H9 (cell line): Measurements from ENCODE around the gene MEIS2. TPM values are rescaled to one million over a fixed set of nuclear protein-coding genes. Genes with fewer than 3 reads are reported as not detected.

ENCODE experiments used
- DNase-seq: peaks from one replicate; pipeline ENCODE4 v3.0.0-alpha.2; 2017
- H2AFZ ChIP-seq: one replicate; pipeline ENCODE4 v1.6.1; 2013; ENCODE audit warnings: mild to moderate bottlenecking, low read length, control low read depth, moderate library complexity
- H2AK5ac ChIP-seq: 2 replicates; pipeline ENCODE4 v1.6.1; 2013; ENCODE audit warnings: low read length, control low read depth, mixed read lengths; ENCODE audit not compliant: insufficient read length
- H2BK120ac ChIP-seq: one replicate; pipeline ENCODE4 v1.6.1; 2013; ENCODE audit warnings: low read depth, mild to moderate bottlenecking, low read length, control low read depth, inconsistent platforms; ENCODE audit not compliant: poor library complexity, severe bottlenecking
- H2BK12ac ChIP-seq: 2 replicates; pipeline ENCODE4 v1.6.1; 2013; ENCODE audit warnings: low read length, control low read depth, mixed read lengths, low read depth; ENCODE audit not compliant: insufficient read length
- H2BK15ac ChIP-seq: 2 replicates; pipeline ENCODE4 v1.6.1; 2013; ENCODE audit warnings: low read depth, low read length, control low read depth
- H2BK20ac ChIP-seq: one replicate; pipeline ENCODE4 v1.6.1; 2013; ENCODE audit warnings: low read depth, mild to moderate bottlenecking, low read length, control low read depth, inconsistent platforms; ENCODE audit not compliant: poor library complexity, severe bottlenecking
- H2BK5ac ChIP-seq: 2 replicates; pipeline ENCODE4 v1.6.1; 2013; ENCODE audit warnings: low read length, control low read depth, mixed read lengths; ENCODE audit not compliant: insufficient read length
- H3K14ac ChIP-seq: 2 replicates; pipeline ENCODE4 v1.6.1; 2013; ENCODE audit warnings: low read length, control low read depth; ENCODE audit not compliant: insufficient read depth
- H3K18ac ChIP-seq: 2 replicates; pipeline ENCODE4 v1.6.1; 2013; ENCODE audit warnings: low read depth, mild to moderate bottlenecking, mixed read lengths, low read length, control low read depth; ENCODE audit not compliant: insufficient read length
- H3K23ac ChIP-seq: 2 replicates; pipeline ENCODE4 v1.6.1; 2013; ENCODE audit warnings: low read length, control low read depth, mixed read lengths, low read depth; ENCODE audit not compliant: insufficient read length
- H3K23me2 ChIP-seq: 2 replicates; pipeline ENCODE4 v1.6.1; 2013; ENCODE audit warnings: low read depth, mild to moderate bottlenecking, mixed read lengths, low read length, control low read depth; ENCODE audit not compliant: insufficient read length, poor library complexity, severe bottlenecking
- H3K27ac ChIP-seq: 2 replicates; pipeline ENCODE4 v1.5.1; 2013; ENCODE audit warnings: low read length, control low read depth, mixed read lengths, low read depth; ENCODE audit not compliant: insufficient read length
- H3K27me3 ChIP-seq: 2 replicates; pipeline ENCODE4 v1.6.1; 2013; ENCODE audit warnings: low read length, control low read depth, inconsistent platforms; ENCODE audit not compliant: insufficient read depth
- H3K4ac ChIP-seq: 2 replicates; pipeline ENCODE4 v1.6.1; 2013; ENCODE audit warnings: low read depth, mild to moderate bottlenecking, control low read depth, inconsistent platforms, low read length, moderate library complexity
- H3K4me1 ChIP-seq: 2 replicates; pipeline ENCODE4 v1.6.1; 2013; ENCODE audit warnings: low read length, control low read depth, inconsistent platforms; ENCODE audit not compliant: insufficient read depth
- H3K4me2 ChIP-seq: 2 replicates; pipeline ENCODE4 v1.6.1; 2013; ENCODE audit warnings: low read length, control low read depth, mixed read lengths; ENCODE audit not compliant: insufficient read length, insufficient read depth
- H3K56ac ChIP-seq: 2 replicates; pipeline ENCODE4 v1.6.1; 2013; ENCODE audit warnings: low read depth, mild to moderate bottlenecking, mixed read lengths, low read length, control low read depth; ENCODE audit not compliant: insufficient read length
- H3K79me1 ChIP-seq: 2 replicates; pipeline ENCODE4 v1.6.1; 2013; ENCODE audit warnings: low read depth, mild to moderate bottlenecking, moderate library complexity, low read length, control low read depth, inconsistent platforms; ENCODE audit not compliant: insufficient read depth, poor library complexity, severe bottlenecking
- H3K79me2 ChIP-seq: 2 replicates; pipeline ENCODE4 v1.6.1; 2013; ENCODE audit warnings: low read length, control low read depth, inconsistent platforms; ENCODE audit not compliant: insufficient read depth
- H3K9ac ChIP-seq: 2 replicates; pipeline ENCODE4 v1.6.1; 2013; ENCODE audit warnings: low read length, control low read depth, mixed read lengths; ENCODE audit not compliant: insufficient read length; ENCODE audit errors: extremely low read depth
- H3K9me3 ChIP-seq: one replicate; pipeline ENCODE4 v1.6.1; 2013; ENCODE audit warnings: low read depth, low read length, inconsistent platforms; ENCODE audit not compliant: control insufficient read depth
- H3T11ph ChIP-seq: one replicate; pipeline ENCODE4 v1.6.1; 2013; ENCODE audit warnings: mild to moderate bottlenecking, low read length, control low read depth, inconsistent platforms
- H4K20me1 ChIP-seq: one replicate; pipeline ENCODE4 v1.6.1; 2013; ENCODE audit not compliant: control insufficient read depth, insufficient read length, insufficient read depth
- H4K5ac ChIP-seq: 2 replicates; pipeline ENCODE4 v1.6.1; 2013; ENCODE audit warnings: low read depth, mild to moderate bottlenecking, mixed read lengths, low read length, control low read depth; ENCODE audit not compliant: insufficient read length
- H4K8ac ChIP-seq: replicated peaks from 2 replicates; pipeline ENCODE4 v1.6.1; 2013; ENCODE audit warnings: low read length, control low read depth, mixed read lengths, low read depth; ENCODE audit not compliant: insufficient read length
- H4K91ac ChIP-seq: 2 replicates; pipeline ENCODE4 v1.6.1; 2013; ENCODE audit warnings: low read depth, mild to moderate bottlenecking, moderate library complexity, mixed read lengths, low read length, control low read depth; ENCODE audit not compliant: insufficient read length
- H3K27ac Mint-ChIP-seq, 3 experiments: 2 replicates in 2 of 3; 3 replicates in 1 of 3; pipeline ENCODE4 v1.8.0; 2020 to 2021; ENCODE audit warnings: mixed read lengths in 3 of 3, mild to moderate bottlenecking in 1 of 3, moderate library complexity in 1 of 3
- H3K27me3 Mint-ChIP-seq: 2 replicates; pipeline ENCODE4 v1.8.0; 2021; ENCODE audit warnings: low read depth, mild to moderate bottlenecking, moderate library complexity, mixed read lengths
- H3K36me3 Mint-ChIP-seq, 3 experiments: 2 replicates in 2 of 3; 3 replicates in 1 of 3; pipeline ENCODE4 v1.8.0; 2020 to 2021; ENCODE audit warnings: low read depth in 3 of 3, mixed read lengths in 3 of 3; ENCODE audit not compliant: insufficient read depth in 1 of 3
- H3K4me1 Mint-ChIP-seq, 2 experiments: 2 replicates each; pipeline ENCODE4 v1.8.0; 2020; ENCODE audit warnings: mixed read lengths in 2 of 2
- H3K4me3 Mint-ChIP-seq, 2 experiments: 2 replicates in 1 of 2; 3 replicates in 1 of 2; pipeline ENCODE4 v1.8.0; 2020 to 2021; ENCODE audit warnings: mild to moderate bottlenecking in 2 of 2, mixed read lengths in 2 of 2, moderate library complexity in 1 of 2
- H3K9me3 Mint-ChIP-seq, 2 experiments: 2 replicates in 1 of 2; 3 replicates in 1 of 2; pipeline ENCODE4 v1.8.0; 2020; ENCODE audit warnings: mild to moderate bottlenecking in 2 of 2, mixed read lengths in 2 of 2, moderate library complexity in 1 of 2
- CTCF ChIP-seq: fragments of 200-600 bp; sonication (generic); conservative IDR thresholded peaks from 3 replicates; pipeline ENCODE4 v1.8.0; 2021; ENCODE audit warnings: antibody characterized with exemption, mild to moderate bottlenecking
- WGBS: extraction: QIAGEN DNeasy Blood & Tissue Kit; methylation state at CpG from one replicate; pipeline ENCODE4 v1.1.7; 2013; ENCODE audit warnings: missing lambda C conversion rate, low lambda C conversion rate, mixed read lengths; ENCODE audit not compliant: insufficient read length; ENCODE audit errors: extremely low coverage; 5-methylcytosine and 5-hydroxymethylcytosine counted together
- total RNA-seq: library from RNA; stranded (reverse); gene quantifications from 2 replicates; pipeline ENCODE4 v1.2.1, GENCODE V29; 2021

Gene MEIS2
- total RNA-seq, 1 experiment from 2014 or later, result 0.35 TPM

- Histone ChIP-seq H4K8ac (no peak overlapping the region), H3T11ph (no peak overlapping the region), H3K9ac (no peak overlapping the region), H3K23ac (no peak overlapping the region), H3K14ac (no peak overlapping the region), H3K9me3 (no peaks in the 10 kb centered on the region), H2AFZ (no peak overlapping the region), H4K5ac (no peak overlapping the region), H3K4me2 (no peak overlapping the region), H4K20me1 (no peaks in the 10 kb centered on the region), H3K27ac (no peak overlapping the region), H3K79me1 (no peaks in the 10 kb centered on the region), H3K4me1 (no peaks in the 10 kb centered on the region; the same call in 1 of the 2 replicates), H3K4ac (no peak overlapping the region), H3K18ac (no peak overlapping the region), H3K79me2 (no peaks in the 10 kb centered on the region), H3K56ac (no peak overlapping the region), H2AK5ac (no peak overlapping the region), H2BK12ac (no peak overlapping the region), H2BK20ac (no peak overlapping the region), H2BK120ac (no peak overlapping the region), H2BK15ac (no peak overlapping the region), H3K27me3 (no peaks in the 10 kb centered on the region), H4K91ac (no peak overlapping the region), H2BK5ac (no peak overlapping the region), H3K23me2 (no peaks in the 10 kb centered on the region)
- no peak for DNase-seq
- Mint-ChIP-seq H3K27ac (no peak overlapping the region), H3K27me3 (no peaks in the 10 kb centered on the region), H3K36me3 (no peaks in the 10 kb centered on the region), H3K4me1 (peaks cover 32 to 33% of the 10 kb centered on the region in 2 experiments), H3K4me3 (no peak overlapping the region), H3K9me3 (no peaks in the 10 kb centered on the region)
- no peak for TF ChIP-seq CTCF
- WGBS, result no CpG with 5 or more reads among the region's 2 CpGs
These were observed 41.3 kb downstream of the MEIS2 start for GRCh38 chr15:37059086-37059485.
